GM12873 (cell line): ENCODE measurements around the gene FOXD2.

ENCODE experiments used
- CTCF ChIP-seq: IDR thresholded peaks from 2 replicates; pipeline ENCODE4 v1.5.1; 2012; ENCODE audit warnings: low read depth, mild to moderate bottlenecking, moderate library complexity, low read length, control low read depth; ENCODE audit not compliant: insufficient read depth; ENCODE audit errors: missing control alignments

FOXD2 gene

GRCh38 chr1:47479664-47480063, 41.8 kb downstream of the FOXD2 start:
- TF ChIP-seq CTCF = no peak

DNA sequence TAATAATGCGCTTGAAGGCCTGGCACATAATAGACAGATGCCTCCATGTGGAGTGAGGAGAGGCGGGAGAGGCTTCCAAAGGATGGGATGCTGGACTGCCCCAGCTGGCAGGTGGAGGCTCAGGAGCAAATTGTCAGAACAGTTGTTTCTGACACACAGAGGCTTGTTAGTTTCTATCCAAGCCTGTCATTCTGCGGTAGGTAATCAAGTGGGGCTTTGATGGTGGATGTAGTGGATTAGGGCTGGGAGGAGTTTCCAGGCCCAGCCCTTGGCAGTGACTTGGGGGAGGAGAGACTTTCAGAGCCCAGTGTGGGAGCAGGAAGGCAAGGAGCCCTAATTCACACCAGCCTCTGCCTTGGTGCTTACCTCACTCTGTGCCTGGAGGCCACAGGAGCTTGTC, 44.1 kb downstream of the FOXD2 start:
- no peak for TF ChIP-seq CTCF

DNA sequence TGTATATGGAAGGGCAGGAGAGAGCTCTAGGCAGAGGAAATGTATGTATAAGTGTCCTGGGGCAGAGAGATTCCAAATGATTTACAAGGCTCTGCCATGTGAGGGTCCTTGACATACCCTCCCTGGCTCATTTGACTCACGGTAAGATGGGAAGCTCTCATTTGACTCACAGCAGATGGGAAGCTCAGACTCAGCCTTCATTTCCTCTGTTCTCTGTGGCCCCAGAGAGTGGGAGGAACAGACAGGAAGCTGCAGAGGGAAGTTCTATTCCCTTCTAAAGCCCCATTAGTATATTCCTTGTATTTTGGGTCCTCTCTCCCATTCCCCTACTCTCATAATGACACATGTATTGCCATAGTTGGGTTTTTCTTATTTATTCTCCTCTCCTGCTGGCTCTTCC, 44.9 kb downstream of the FOXD2 start:
- no peak for TF ChIP-seq CTCF

DNA sequence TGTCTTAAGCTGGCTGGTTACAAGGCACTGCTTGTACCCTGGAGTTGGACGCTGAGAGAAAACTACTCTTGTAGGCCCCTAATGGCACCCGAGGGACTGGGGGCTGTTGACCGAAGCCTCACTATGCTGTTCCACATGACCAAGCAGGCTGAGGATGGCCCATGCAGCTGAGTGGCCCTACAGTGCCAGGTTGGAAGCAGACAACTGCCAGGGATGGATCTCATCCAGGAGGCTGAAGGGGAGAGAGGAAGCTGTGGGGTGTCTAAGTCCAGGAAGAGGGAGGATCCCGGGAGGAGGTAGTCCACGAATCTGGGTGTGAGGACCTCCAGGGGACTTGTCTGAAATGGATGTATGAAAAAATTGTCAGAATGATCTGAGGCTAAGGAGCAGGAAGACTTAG, 45.8 kb downstream of the FOXD2 start:
- TF ChIP-seq CTCF = no peak

- TF ChIP-seq CTCF = no peak
These were observed 48.0 kb downstream of the FOXD2 start for GRCh38 chr1:47485817-47486216.

DNA sequence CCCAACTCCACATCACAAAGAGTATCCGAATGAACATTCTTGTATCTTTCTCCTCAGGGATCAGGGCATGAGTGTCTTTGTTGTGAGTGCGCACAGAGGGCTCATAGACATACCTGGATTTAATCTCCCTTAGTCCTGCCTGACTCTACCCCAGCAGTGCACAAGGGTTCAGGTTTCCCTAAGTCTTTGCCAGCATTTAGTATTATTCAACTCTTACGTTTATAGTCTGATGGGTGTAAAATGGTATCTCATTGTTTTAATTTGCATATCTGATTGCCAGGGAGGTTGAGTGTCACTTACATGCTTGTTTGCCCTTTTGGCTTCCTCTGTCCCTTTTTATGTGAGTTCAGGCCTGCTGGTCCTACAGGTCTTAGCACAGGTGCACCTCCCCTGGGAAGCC, 49.5 kb downstream of the FOXD2 start:
- no peak for TF ChIP-seq CTCF

DNA sequence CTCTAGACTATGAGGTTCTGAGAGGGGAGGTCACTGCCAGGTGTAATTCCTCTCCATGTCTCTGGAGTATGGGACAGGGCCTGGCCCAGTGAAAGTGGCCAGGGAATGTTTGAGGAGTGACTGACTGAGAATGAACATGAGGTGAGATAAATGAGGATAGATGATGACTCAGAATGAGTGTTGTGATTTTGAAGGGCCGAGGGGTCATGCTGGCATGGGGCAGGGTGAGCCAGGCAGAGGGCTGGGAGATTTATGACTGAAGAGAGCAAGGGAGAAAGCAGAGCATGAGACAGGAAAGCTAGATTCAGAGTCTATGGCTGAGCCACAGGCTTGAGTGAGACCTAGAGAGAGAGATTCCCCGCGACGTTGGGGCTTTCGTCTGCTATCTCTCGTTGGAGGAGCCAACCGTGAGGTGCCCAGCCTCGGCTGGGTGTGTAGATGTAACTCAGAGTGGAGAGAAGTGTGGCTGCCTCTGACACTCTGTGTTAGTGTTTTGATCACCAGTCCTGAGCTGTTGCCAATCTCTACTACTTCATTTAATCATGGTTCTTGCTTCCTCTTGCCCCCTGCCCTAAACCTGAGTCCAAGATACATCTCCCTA, 50.1 kb downstream of the FOXD2 start:
- no peak for TF ChIP-seq CTCF
